HCT116 (cell line): Measurements from ENCODE around the gene ZNF789.
A peak's percentile ranks its signal among the peaks of the same experiment; 100 is the strongest.

Experiments used
- CTCF ChIP-seq, 3 experiments: fragments of 200-600 bp in 1 of 3; sonication (generic) in 1 of 3; IDR thresholded peaks in 2 of 3; conservative IDR thresholded peaks in 1 of 3; 2 replicates each; pipeline ENCODE4 v1.5.1; 2012 to 2017; ENCODE audit warnings: low read depth in 2 of 3, low read length in 2 of 3, antibody characterized with exemption in 1 of 3, borderline replicate concordance in 1 of 3, control low read depth in 1 of 3, mild to moderate bottlenecking in 1 of 3, mixed read lengths in 1 of 3, mixed run types in 1 of 3, moderate library complexity in 1 of 3; ENCODE audit not compliant: insufficient read depth in 1 of 3
- EZH2 ChIP-seq: fragments of 200-600 bp; sonication (generic); IDR thresholded peaks from 2 replicates; pipeline ENCODE4 v1.6.1; 2017; ENCODE audit warnings: antibody characterized with exemption, mixed run types
- EZH2phosphoT487 ChIP-seq: fragments of 200-600 bp; IDR thresholded peaks from 2 replicates; pipeline ENCODE4 v1.6.1; 2018; ENCODE audit warnings: antibody characterized with exemption, borderline replicate concordance
- JUND ChIP-seq: IDR thresholded peaks from 2 replicates; pipeline ENCODE4 v1.6.1; 2012
- MAX ChIP-seq: IDR thresholded peaks from 2 replicates; pipeline ENCODE4 v1.6.1; 2012
- POLR2A ChIP-seq: IDR thresholded peaks from 2 replicates; pipeline ENCODE4 v1.7.0; 2011; ENCODE audit warnings: borderline replicate concordance; ENCODE audit not compliant: insufficient read depth, insufficient read length; ENCODE audit errors: extremely low read depth
- POLR2AphosphoS5 ChIP-seq: IDR thresholded peaks from 2 replicates; pipeline ENCODE4 v1.6.1; 2011; ENCODE audit warnings: mild to moderate bottlenecking, low read depth, low read length, moderate library complexity
- SRF ChIP-seq: IDR thresholded peaks from 2 replicates; pipeline ENCODE4 v1.6.1; 2012; ENCODE audit warnings: low read depth
- YY1 ChIP-seq: IDR thresholded peaks from 2 replicates; pipeline ENCODE4 v1.6.1; 2011; ENCODE audit warnings: low read length, low read depth, moderate library complexity, mild to moderate bottlenecking; ENCODE audit not compliant: insufficient replicate concordance; ENCODE audit errors: extremely low read depth

- TF ChIP-seq CTCF (IDR thresholded peaks at IDR 0.05 in 2 of 3, conservative IDR thresholded peaks at IDR 0.05 in 1 of 3; ENCODE audit: borderline replicate concordance in 1 of 3, insufficient read depth in 1 of 3, low read depth in 2 of 3, low read length in 2 of 3) (0 out of 6 replicates have a peak, but pooled peaks of 1 of the 3 experiments have one; percentile 12), MAX (no peak), POLR2A (no peak), POLR2AphosphoS5 (no peak), EZH2phosphoT487 (no peak), SRF (no peak), EZH2 (no peak), JUND (no peak), YY1 (no peak)
Observed at GRCh38 chr7:99447943-99448342, 24.7 kb upstream of the ZNF789 start.
